GM23248 (cell line): ENCODE data around the gene POLG2.

Experiments used
- EZH2 ChIP-seq: fragments of 200-600 bp; sonication (generic); IDR thresholded peaks from 2 replicates; pipeline ENCODE4 v1.6.1; 2018; ENCODE audit warnings: antibody characterized with exemption, mild to moderate bottlenecking; ENCODE audit not compliant: insufficient read depth, poor library complexity, severe bottlenecking
- EZH2phosphoT487 ChIP-seq: fragments of 200-600 bp; sonication (generic); IDR thresholded peaks from 2 replicates; pipeline ENCODE4 v1.6.1; 2018; ENCODE audit warnings: antibody characterized with exemption, moderate library complexity, mild to moderate bottlenecking, low read depth; ENCODE audit not compliant: insufficient read depth

- TF ChIP-seq EZH2 (no peak), EZH2phosphoT487 (no peak)
These were observed 43.4 kb upstream of the POLG2 start for GRCh38 chr17:64540118-64540776.
